Spinal cord (tissue), 10 donors: Measurements from ENCODE around the gene SCD. TPM values are rescaled to one million over a fixed set of nuclear protein-coding genes. Genes with fewer than 3 reads are reported as not detected.

Experiments
- DNase-seq, 6 donors: peaks; one replicate each; pipeline versions ENCODE4 v3.0.0 to v3.0.0-alpha.2; 2013 to 2015; ENCODE audit warnings: low spot score in 6 of 6, low read depth in 4 of 6
- H3K27ac ChIP-seq: one replicate; pipeline ENCODE4 v1.5.1; 2013; ENCODE audit warnings: low read depth, low read length, control low read depth
- H3K27me3 ChIP-seq: one replicate; pipeline ENCODE4 v1.6.1; 2013; ENCODE audit warnings: low read length; ENCODE audit not compliant: control insufficient read depth, insufficient read depth
- H3K36me3 ChIP-seq: one replicate; pipeline ENCODE4 v1.6.1; 2013; ENCODE audit warnings: low read length; ENCODE audit not compliant: control insufficient read depth, insufficient read depth
- H3K4me1 ChIP-seq: one replicate; pipeline ENCODE4 v1.6.1; 2013; ENCODE audit warnings: low read length; ENCODE audit not compliant: control insufficient read depth, insufficient read depth
- H3K4me3 ChIP-seq: one replicate; pipeline ENCODE4 v1.5.1; 2013; ENCODE audit warnings: low read depth, low read length, control low read depth
- H3K9me3 ChIP-seq: one replicate; pipeline ENCODE4 v1.6.1; 2013; ENCODE audit warnings: low read length; ENCODE audit not compliant: control insufficient read depth, insufficient read depth
- WGBS: methylation state at CpG from one replicate; pipeline ENCODE4 v1.1.5; 2013; ENCODE audit warnings: missing lambda C conversion rate; ENCODE audit not compliant: insufficient coverage; 5-methylcytosine and 5-hydroxymethylcytosine counted together
- polyA plus RNA-seq, 2 donors: library from polyadenylated mRNA; unstranded; fragments of 120-200 nt; gene quantifications; one replicate each; pipeline ENCODE4 v1.2.1, GENCODE V29; 2013; ENCODE audit not compliant: insufficient read length in 2 of 2
- total RNA-seq, 2 donors: library from RNA; depleted of rRNA in 1 of 2; stranded (reverse); fragments of 120-200 nt in 1 of 2; fragments of >200 nt in 1 of 2; gene quantifications; one replicate each; pipeline versions ENCODE4 v1.2.3 to v1.2.4, GENCODE V29; 2013 to 2014
- donor health status: healthy.

The SCD gene
- total and polyA plus RNA-seq, 4 donors, result 172 to 662 (median 357) TPM

DNA sequence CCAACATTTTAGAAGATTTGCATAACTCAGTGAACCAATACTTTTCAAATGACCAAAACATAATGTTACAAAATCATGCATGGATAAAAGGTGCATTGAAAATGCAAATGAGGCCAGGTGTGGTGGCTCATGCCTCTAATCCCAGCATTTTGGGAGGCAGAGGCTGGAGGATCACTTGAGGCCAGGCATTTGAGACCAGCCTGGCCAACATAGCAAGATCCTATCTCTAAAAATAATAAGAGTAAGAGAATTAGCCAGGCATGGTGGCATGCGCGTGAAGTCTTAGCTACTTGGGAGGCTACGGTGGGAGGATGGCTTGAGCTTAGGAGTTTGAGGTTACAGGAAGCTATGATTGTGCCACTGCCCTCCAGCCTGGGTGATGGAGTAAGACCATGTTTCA, 33.4 kb downstream of the SCD start:
- Histone ChIP-seq H3K27ac (no peak overlapping the region), H3K4me1 (peaks cover 4% of the 10 kb centered on the region), H3K4me3 (no peak overlapping the region), H3K36me3 (peaks cover 9% of the 10 kb centered on the region), H3K27me3 (no peaks in the 10 kb centered on the region), H3K9me3 (no peaks in the 10 kb centered on the region)
- DNase-seq, result no peak
- WGBS, result no CpG with 5 or more reads among the region's 3 CpGs

DNA sequence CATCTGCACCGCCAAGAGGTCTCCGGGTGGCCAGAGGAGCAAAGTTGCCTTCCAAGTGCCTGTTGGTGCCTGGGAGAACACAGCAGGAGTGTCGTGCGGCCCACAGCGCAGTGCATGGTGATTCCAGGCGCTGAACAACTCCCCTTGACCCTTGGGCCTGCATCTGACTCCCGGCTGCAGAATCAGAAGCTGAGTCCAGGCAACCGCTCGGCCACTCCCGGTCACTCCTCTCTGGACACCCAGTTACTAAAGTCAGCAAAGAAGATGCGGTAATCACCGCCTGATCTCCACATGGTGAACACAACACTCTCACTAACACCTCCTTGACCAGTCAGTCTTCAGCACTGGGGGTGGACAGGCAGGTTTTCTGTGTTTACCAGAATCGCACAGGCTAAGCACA, 35.5 kb downstream of the SCD start:
- Histone ChIP-seq H3K27ac (no peak overlapping the region), H3K27me3 (no peaks in the 10 kb centered on the region), H3K4me1 (no peaks in the 10 kb centered on the region), H3K4me3 (no peak overlapping the region), H3K36me3 (peaks cover 9% of the 10 kb centered on the region), H3K9me3 (no peaks in the 10 kb centered on the region)
- WGBS, result 96% methylated on average over 13 of the region's 13 CpGs
- no peak for DNase-seq

DNA sequence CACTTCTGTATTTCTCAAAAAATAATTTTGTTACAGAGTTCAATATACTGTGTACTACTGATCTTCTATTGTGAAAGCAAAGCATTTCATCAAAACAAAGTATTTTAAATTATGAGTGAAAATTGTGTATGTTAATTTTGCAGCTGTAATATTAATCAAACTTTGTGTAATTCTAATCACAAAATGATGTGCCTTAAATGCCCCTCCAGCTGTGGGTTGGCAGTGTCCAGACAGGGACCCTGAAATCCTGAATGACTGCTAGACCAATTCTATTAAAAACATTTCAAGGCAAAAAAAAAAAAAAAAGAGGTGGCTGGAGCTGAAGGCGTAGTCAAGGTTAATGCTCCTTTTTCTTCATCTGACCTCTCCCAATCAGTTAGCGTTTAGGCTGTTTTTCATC, 36.2 kb downstream of the SCD start:
- H3K9me3 ChIP-seq, result no peaks in the 10 kb centered on the region
- WGBS, result 67% methylated on average over 1 of the region's 2 CpGs
- H3K27ac ChIP-seq, result no peak overlapping the region
- H3K36me3 ChIP-seq, result peaks cover 9% of the 10 kb centered on the region
- no peaks in the 10 kb centered on the region for H3K4me1 ChIP-seq
- DNase-seq, result no peak
- H3K4me3 ChIP-seq, result no peak overlapping the region
- no peaks in the 10 kb centered on the region for H3K27me3 ChIP-seq

GRCh38 chr10:100391163-100392002, 44.4 kb downstream of the SCD start:
- WGBS, result 62% methylated on average over 2 of the region's 4 CpGs
- H3K27ac ChIP-seq, result no peak overlapping the region
- no peak overlapping the region for H3K4me3 ChIP-seq
- no peak for DNase-seq
- peaks cover 4% of the 10 kb centered on the region for H3K36me3 ChIP-seq
- H3K4me1 ChIP-seq, result no peaks in the 10 kb centered on the region
- no peaks in the 10 kb centered on the region for H3K9me3 ChIP-seq
- no peaks in the 10 kb centered on the region for H3K27me3 ChIP-seq

DNA sequence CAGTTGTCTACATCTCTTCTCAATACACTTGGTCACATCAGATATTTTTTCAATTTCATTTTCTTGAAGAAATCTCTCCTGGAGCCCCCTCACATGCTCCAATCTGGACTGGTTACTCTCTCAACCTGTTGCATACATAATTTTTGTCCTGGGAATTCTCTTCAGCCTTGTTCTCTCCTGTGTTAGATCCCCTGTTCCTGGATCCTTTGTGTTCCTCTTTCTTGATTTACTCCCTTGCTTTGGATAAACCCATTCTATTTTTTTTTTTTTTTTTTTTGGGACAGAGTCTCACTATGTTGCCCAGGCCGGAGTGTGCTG, 45.6 kb downstream of the SCD start:
- DNase-seq, result no peak
- WGBS, result 89% methylated on average over 1 of the region's 1 CpG
- no peaks in the 10 kb centered on the region for H3K27me3 ChIP-seq
- no peaks in the 10 kb centered on the region for H3K9me3 ChIP-seq
- H3K4me3 ChIP-seq, result no peak overlapping the region
- H3K27ac ChIP-seq, result no peak overlapping the region
- peaks cover 6% of the 10 kb centered on the region for H3K36me3 ChIP-seq
- no peaks in the 10 kb centered on the region for H3K4me1 ChIP-seq

DNA sequence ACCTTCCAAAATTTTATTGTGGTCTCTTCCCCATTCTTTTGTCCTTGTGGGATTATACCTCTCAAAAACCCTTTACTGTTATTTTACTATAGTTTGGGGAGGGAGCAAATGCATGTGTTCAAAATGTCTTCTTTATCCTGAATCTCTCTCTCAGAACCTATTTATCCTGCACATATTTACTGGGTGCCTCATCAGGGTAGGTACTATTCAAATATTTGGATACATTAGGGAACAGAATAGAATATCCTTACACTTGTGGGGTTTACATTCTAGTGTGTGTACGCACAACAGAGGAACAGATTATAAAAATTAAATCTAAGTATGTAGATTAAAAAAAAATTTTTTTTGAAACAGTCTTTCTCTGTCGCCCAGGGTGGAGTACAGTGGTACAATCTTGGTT, 48.6 kb downstream of the SCD start:
- WGBS, result 100% methylated on average over 1 of the region's 2 CpGs
- Histone ChIP-seq H3K4me3 (no peak overlapping the region), H3K9me3 (no peaks in the 10 kb centered on the region), H3K4me1 (no peaks in the 10 kb centered on the region), H3K27me3 (no peaks in the 10 kb centered on the region), H3K27ac (no peak overlapping the region), H3K36me3 (peaks cover 2% of the 10 kb centered on the region)
- no peak for DNase-seq

GRCh38 chr10:100396605-100397004, 49.6 kb downstream of the SCD start:
- no peak overlapping the region for H3K4me3 ChIP-seq
- no peak for DNase-seq
- H3K27ac ChIP-seq, result no peak overlapping the region
- H3K27me3 ChIP-seq, result no peaks in the 10 kb centered on the region
- 96% methylated on average over 4 of the region's 4 CpGs for WGBS
- H3K9me3 ChIP-seq, result no peaks in the 10 kb centered on the region
- H3K4me1 ChIP-seq, result no peaks in the 10 kb centered on the region
- H3K36me3 ChIP-seq, result peaks cover 2% of the 10 kb centered on the region

GRCh38 chr10:100401631-100402328, 54.7 kb downstream of the SCD start:
- Histone ChIP-seq H3K9me3 (peaks cover 2% of the 10 kb centered on the region), H3K27me3 (no peaks in the 10 kb centered on the region), H3K36me3 (peaks cover 2% of the 10 kb centered on the region), H3K27ac (no peak overlapping the region), H3K4me1 (no peaks in the 10 kb centered on the region), H3K4me3 (no peak overlapping the region)
- DNase-seq, result no peak
- WGBS, result 100% methylated on average over 1 of the region's 4 CpGs

GRCh38 chr10:100403734-100404133, 56.7 kb downstream of the SCD start:
- peak in 2 of 6 donors; percentile 1 to 10 for DNase-seq
- no peak overlapping the region for H3K4me3 ChIP-seq
- WGBS, result no CpG with 5 or more reads among the region's 3 CpGs

GRCh38 chr10:100413173-100413572, 66.1 kb downstream of the SCD start:
- no peak for DNase-seq
- Histone ChIP-seq H3K27me3 (no peaks in the 10 kb centered on the region), H3K4me3 (no peak overlapping the region), H3K9me3 (no peaks in the 10 kb centered on the region), H3K36me3 (no peaks in the 10 kb centered on the region), H3K27ac (peak overlapping the region; percentile 52), H3K4me1 (no peaks in the 10 kb centered on the region)
- no CpG with 5 or more reads among the region's 3 CpGs for WGBS

More at GRCh38 chr10:100403734-100404133, 56.7 kb downstream of the SCD start:
- peaks cover 2% of the 10 kb centered on the region for H3K9me3 ChIP-seq
- H3K27me3 ChIP-seq, result no peaks in the 10 kb centered on the region
- no peak overlapping the region for H3K27ac ChIP-seq
- no peaks in the 10 kb centered on the region for H3K4me1 ChIP-seq
- no peaks in the 10 kb centered on the region for H3K36me3 ChIP-seq
